ENCODE data around the gene RABGGTA. TPM values are rescaled to one million over a fixed set of nuclear protein-coding genes. Genes with fewer than 3 reads are reported as not detected.

Gene RABGGTA
- total and polyA plus RNA-seq, 2 experiments from 2014 or later, result 29.3 to 34.9 TPM

- no peaks in the 10 kb centered on the region for H3F3A ChIP-seq (ENCODE audit: insufficient read depth)
- peaks cover 16% of the 10 kb centered on the region; the same call in 1 of the 2 replicates for H3K4me1 ChIP-seq (ENCODE audit: insufficient read depth)
- in situ Hi-C loops (cut with MboI), result no loop called here
- no peak for DNase-seq
- no peaks in the 10 kb centered on the region for H3K36me3 ChIP-seq (ENCODE audit: low read depth)
- no peak overlapping the region for H3K27ac ChIP-seq
- no peaks in the 10 kb centered on the region for H3K9me2 ChIP-seq (ENCODE audit: insufficient read depth)
- H2AFZ ChIP-seq, result no peak overlapping the region
- TF ChIP-seq EZH2phosphoT487 (IDR thresholded peaks at IDR 0.05; ENCODE audit: insufficient read depth, low read depth), result no peak
- no peak for TF ChIP-seq EZH2 (IDR thresholded peaks at IDR 0.05; ENCODE audit: insufficient read depth, poor library complexity, severe bottlenecking)
- no peaks in the 10 kb centered on the region for H3K79me2 ChIP-seq (ENCODE audit: insufficient read depth)
- 88 to 91% methylated on average over 5 of the region's 5 CpGs for WGBS, 2 experiments (ENCODE audit: low coverage in 1 of 2, low lambda C conversion rate in 2 of 2, missing lambda C conversion rate in 2 of 2)
- no peaks in the 10 kb centered on the region for H3K9me3 ChIP-seq (ENCODE audit: low read depth)
- no peak overlapping the region for H3K9ac ChIP-seq
- no peaks in the 10 kb centered on the region for H3K27me3 ChIP-seq (replicated peaks; ENCODE audit: insufficient read depth)
- no peak overlapping the region for H3K4me3 ChIP-seq
- no peaks in the 10 kb centered on the region for H4K20me1 ChIP-seq (ENCODE audit: insufficient read depth)
- no peak overlapping the region for H3K4me2 ChIP-seq (ENCODE audit: unreplicated experiment)
Measured at GRCh38 chr14:24278424-24278823, 7.0 kb upstream of the RABGGTA start.

DNA sequence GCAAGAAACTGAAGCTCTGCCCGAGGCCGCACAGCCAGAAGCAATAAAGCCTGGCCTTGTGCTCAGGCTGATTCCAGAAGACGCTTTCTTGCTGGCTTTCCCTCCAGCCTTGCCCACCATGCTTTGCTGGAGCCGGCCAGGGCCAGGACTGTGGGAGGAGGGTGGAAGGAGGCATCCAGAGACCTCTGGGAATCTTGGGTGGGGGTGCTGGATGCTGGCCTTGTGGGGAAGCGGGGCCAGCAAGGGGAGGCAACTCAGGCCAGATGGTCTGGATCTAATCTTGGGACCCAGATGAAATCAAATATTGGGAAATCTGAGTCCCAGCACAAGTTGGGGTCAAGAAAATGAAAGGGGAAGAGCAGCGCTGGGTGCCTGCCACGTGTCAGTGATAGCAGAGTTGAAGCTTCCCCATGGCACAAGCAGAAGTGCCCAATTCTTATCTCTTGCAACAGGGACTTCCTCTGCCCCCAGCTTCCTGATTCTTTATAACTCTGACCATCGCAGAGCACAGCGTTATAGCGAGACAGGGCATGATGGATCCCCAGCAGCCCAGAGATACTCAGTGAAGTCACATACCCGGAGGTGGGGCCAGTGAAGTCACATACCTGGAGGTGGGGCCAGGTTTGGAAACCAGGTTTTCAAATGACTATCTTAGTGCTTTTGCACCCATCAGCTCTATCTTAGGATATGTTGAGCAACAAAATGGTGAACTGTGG lies 6.4 kb upstream of the RABGGTA start:
- no peaks in the 10 kb centered on the region for H3F3A ChIP-seq (ENCODE audit: insufficient read depth)
- H3K27ac ChIP-seq, result no peak overlapping the region
- no peaks in the 10 kb centered on the region for H3K9me2 ChIP-seq (ENCODE audit: insufficient read depth)
- TF ChIP-seq EZH2phosphoT487 (IDR thresholded peaks at IDR 0.05; ENCODE audit: insufficient read depth, low read depth), result no peak
- no peak for TF ChIP-seq EZH2 (IDR thresholded peaks at IDR 0.05; ENCODE audit: insufficient read depth, poor library complexity, severe bottlenecking)
- no peaks in the 10 kb centered on the region for H3K36me3 ChIP-seq (ENCODE audit: low read depth)
- no peak for DNase-seq
- H3K4me3 ChIP-seq, result no peak overlapping the region
- H3K9ac ChIP-seq, result no peak overlapping the region
- H3K9me3 ChIP-seq (ENCODE audit: low read depth), result no peaks in the 10 kb centered on the region
- H2AFZ ChIP-seq, result no peak overlapping the region
- in situ Hi-C loops (cut with MboI), result no loop called here
- no peaks in the 10 kb centered on the region for H3K27me3 ChIP-seq (replicated peaks; ENCODE audit: insufficient read depth)
- H3K4me2 ChIP-seq (ENCODE audit: unreplicated experiment), result no peak overlapping the region
- no peaks in the 10 kb centered on the region for H4K20me1 ChIP-seq (ENCODE audit: insufficient read depth)
- H3K79me2 ChIP-seq (ENCODE audit: insufficient read depth), result no peaks in the 10 kb centered on the region
- H3K4me1 ChIP-seq (ENCODE audit: insufficient read depth), result peaks cover 16% of the 10 kb centered on the region; the same call in 1 of the 2 replicates
- WGBS, 2 experiments (ENCODE audit: low coverage in 1 of 2, low lambda C conversion rate in 2 of 2, missing lambda C conversion rate in 2 of 2), result 54 to 59% methylated on average over 11 of the region's 11 CpGs

DNA sequence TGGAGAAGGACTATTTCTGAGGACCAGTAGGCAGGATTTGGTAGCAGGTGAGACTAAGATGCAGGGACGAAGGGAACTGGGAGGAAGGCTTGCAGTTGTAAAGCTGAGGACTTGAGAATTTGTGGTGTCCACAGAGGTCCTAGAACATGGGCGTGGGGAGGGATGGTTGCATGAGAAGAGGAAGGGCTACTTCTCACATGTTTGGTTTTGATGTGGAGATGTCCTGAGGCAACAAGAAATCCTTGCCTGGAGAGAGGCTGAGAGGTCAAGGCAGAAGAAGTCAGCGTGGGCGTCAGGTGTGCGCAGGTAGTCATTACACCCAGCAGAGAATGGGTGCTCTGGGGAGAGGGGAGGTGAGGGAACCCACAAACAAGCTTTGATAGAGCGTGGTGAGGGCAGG lies 5.7 kb upstream of the RABGGTA start:
- TF ChIP-seq EZH2 (IDR thresholded peaks at IDR 0.05; ENCODE audit: insufficient read depth, poor library complexity, severe bottlenecking) (no peak), EZH2phosphoT487 (IDR thresholded peaks at IDR 0.05; ENCODE audit: insufficient read depth, low read depth) (no peak)
- no peaks in the 10 kb centered on the region for H3K36me3 ChIP-seq (ENCODE audit: low read depth)
- 67 to 73% methylated on average over 6 of the region's 6 CpGs for WGBS, 2 experiments (ENCODE audit: low coverage in 1 of 2, low lambda C conversion rate in 2 of 2, missing lambda C conversion rate in 2 of 2)

GRCh38 chr14:24274101-24274543 lies 2.7 kb upstream of the RABGGTA start:
- in situ Hi-C loops (cut with MboI), result no loop called here
- H3K36me3 ChIP-seq (ENCODE audit: low read depth), result no peaks in the 10 kb centered on the region
- WGBS, 2 experiments (ENCODE audit: low coverage in 1 of 2, low lambda C conversion rate in 2 of 2, missing lambda C conversion rate in 2 of 2), result 89 to 95% methylated on average over 3 of the region's 3 CpGs

More for the DNA sequence above, 5.7 kb upstream of the RABGGTA start:
- DNase-seq, result no peak
- no peak overlapping the region for H2AFZ ChIP-seq
- H3K79me2 ChIP-seq (ENCODE audit: insufficient read depth), result no peaks in the 10 kb centered on the region
- no peak overlapping the region for H3K27ac ChIP-seq
- H3K4me2 ChIP-seq (ENCODE audit: unreplicated experiment), result no peak overlapping the region
- H3K4me1 ChIP-seq (ENCODE audit: insufficient read depth), result peaks cover 16% of the 10 kb centered on the region; the same call in 1 of the 2 replicates
- in situ Hi-C loops (cut with MboI), result no loop called here
- no peaks in the 10 kb centered on the region for H3K9me3 ChIP-seq (ENCODE audit: low read depth)
- H3F3A ChIP-seq (ENCODE audit: insufficient read depth), result no peaks in the 10 kb centered on the region
- H3K27me3 ChIP-seq (replicated peaks; ENCODE audit: insufficient read depth), result no peaks in the 10 kb centered on the region
- no peaks in the 10 kb centered on the region for H3K9me2 ChIP-seq (ENCODE audit: insufficient read depth)
- no peak overlapping the region for H3K4me3 ChIP-seq
- H3K9ac ChIP-seq, result no peak overlapping the region
- H4K20me1 ChIP-seq (ENCODE audit: insufficient read depth), result no peaks in the 10 kb centered on the region

More at GRCh38 chr14:24274101-24274543, 2.7 kb upstream of the RABGGTA start:
- H3F3A ChIP-seq (ENCODE audit: insufficient read depth), result no peaks in the 10 kb centered on the region
- no peaks in the 10 kb centered on the region for H4K20me1 ChIP-seq (ENCODE audit: insufficient read depth)
- H3K27me3 ChIP-seq (replicated peaks; ENCODE audit: insufficient read depth), result no peaks in the 10 kb centered on the region
- H3K79me2 ChIP-seq (ENCODE audit: insufficient read depth), result peaks cover 5% of the 10 kb centered on the region; the same call in 1 of the 2 replicates
- H3K9me2 ChIP-seq (ENCODE audit: insufficient read depth), result no peaks in the 10 kb centered on the region
- no peak overlapping the region for H3K4me2 ChIP-seq (ENCODE audit: unreplicated experiment)
- no peaks in the 10 kb centered on the region for H3K9me3 ChIP-seq (ENCODE audit: low read depth)
- H3K27ac ChIP-seq, result no peak overlapping the region
- H2AFZ ChIP-seq, result no peak overlapping the region
- no peak for DNase-seq
- H3K9ac ChIP-seq, result no peak overlapping the region
- peaks cover 8% of the 10 kb centered on the region; the same call in 1 of the 2 replicates for H3K4me1 ChIP-seq (ENCODE audit: insufficient read depth)
- H3K4me3 ChIP-seq, result no peak overlapping the region
- TF ChIP-seq EZH2 (IDR thresholded peaks at IDR 0.05; ENCODE audit: insufficient read depth, poor library complexity, severe bottlenecking), result no peak
- no peak for TF ChIP-seq EZH2phosphoT487 (IDR thresholded peaks at IDR 0.05; ENCODE audit: insufficient read depth, low read depth)

Data from GM23248 (cell line).